Activated CD4-positive, alpha-beta T cell treated with anti-CD3 and anti-CD28 coated beads, Interleukin-2, amount 10 ng/mL, durations not matched to agents 7 days and 5 days (primary cell): ENCODE data around the gene NHLRC4. TPM values are rescaled to one million over a fixed set of nuclear protein-coding genes. Genes with fewer than 3 reads are reported as not detected.

Source experiments
- CTCF ChIA-PET: fragments of 350-600 bp; sonication (Branson Sonifier 250); formaldehyde crosslinking; loops from one replicate; lab custom pipeline; 2021; ENCODE audit warnings: antibody characterized with exemption; lab: Charles Lee
- POLR2A ChIA-PET: fragments of 350-600 bp; sonication (Branson Sonifier 250); formaldehyde crosslinking; loops from one replicate; lab custom pipeline; 2021; ENCODE audit warnings: antibody characterized with exemption; lab: Charles Lee
- DNase-seq: peaks from one replicate; pipeline ENCODE4 v3.0.0-alpha.2; 2020
- H3K27ac Mint-ChIP-seq: one replicate; pipeline ENCODE4 v1.8.0; 2021; ENCODE audit warnings: mild to moderate bottlenecking, moderate library complexity, mixed read lengths
- H3K27me3 Mint-ChIP-seq: one replicate; pipeline ENCODE4 v1.8.0; 2021; ENCODE audit warnings: mixed read lengths
- H3K36me3 Mint-ChIP-seq: one replicate; pipeline ENCODE4 v1.8.0; 2021; ENCODE audit warnings: low read depth, mixed read lengths
- H3K4me1 Mint-ChIP-seq: one replicate; pipeline ENCODE4 v1.8.0; 2021; ENCODE audit warnings: mixed read lengths
- H3K4me3 Mint-ChIP-seq: one replicate; pipeline ENCODE4 v1.8.0; 2021; ENCODE audit warnings: mild to moderate bottlenecking, moderate library complexity, mixed read lengths
- H3K9me3 Mint-ChIP-seq: one replicate; pipeline ENCODE4 v1.8.0; 2021; ENCODE audit warnings: mixed read lengths
- total RNA-seq, 2 experiments: library from RNA; stranded (reverse); gene quantifications; one replicate each; pipeline ENCODE4 v1.2.3, GENCODE V29; 2021

NHLRC4 gene
- total RNA-seq, 2 experiments from 2014 or later = 1.9 to 2.7 TPM

- no peaks in the 10 kb centered on the region for H3K9me3 Mint-ChIP-seq
- H3K27me3 Mint-ChIP-seq = no peaks in the 10 kb centered on the region
- peaks cover 1% of the 10 kb centered on the region for H3K36me3 Mint-ChIP-seq
- POLR2A ChIA-PET = interaction anchor here (0.8 kb wide), 1 partner anchor 47 kb away, joined by 3 read pairs; the partner anchor contains the start of gene METTL26
- peak; percentile 97 for DNase-seq
- H3K4me3 Mint-ChIP-seq = peak overlapping the region; percentile 94
- peaks cover 32% of the 10 kb centered on the region for H3K4me1 Mint-ChIP-seq
- H3K27ac Mint-ChIP-seq = peak overlapping the region; percentile 99
- CTCF ChIA-PET = interaction anchor here (0.9 to 1.3 kb wide), 2 partner anchors 11 to 59 kb away, joined by 3 to 4 read pairs; no protein-coding TSS in a partner anchor
Measured at GRCh38 chr16:588889-589657, 22.3 kb downstream of the NHLRC4 start.

- CTCF ChIA-PET = no interaction called here
- H3K27me3 Mint-ChIP-seq = no peaks in the 10 kb centered on the region
- peaks cover 32% of the 10 kb centered on the region for H3K4me1 Mint-ChIP-seq
- POLR2A ChIA-PET = no interaction called here
- H3K36me3 Mint-ChIP-seq = peaks cover 1% of the 10 kb centered on the region
- DNase-seq = peak; percentile 99
- peak within 1 kb of the TSS; percentile 99 for H3K27ac Mint-ChIP-seq
- H3K4me3 Mint-ChIP-seq = peak within 1 kb of the TSS; percentile 85
- no peaks in the 10 kb centered on the region for H3K9me3 Mint-ChIP-seq
Measured at GRCh38 chr16:589658-590187, 22.9 kb downstream of the NHLRC4 start, which contains the start of gene RAB40C. Gene RAB40C (plus strand): TSS chr16:590066. CDS start chr16:590292, 226 bp downstream.

- CTCF ChIA-PET = no interaction called here
- H3K27ac Mint-ChIP-seq = peak overlapping the region; percentile 83
- H3K36me3 Mint-ChIP-seq = peaks cover 1% of the 10 kb centered on the region
Measured at GRCh38 chr16:590188-590814, 23.5 kb downstream of the NHLRC4 start.

GRCh38 chr16:590815-591200 is 24.0 kb downstream of the NHLRC4 start:
- Mint-ChIP-seq H3K4me3 (peak overlapping the region; percentile 81), H3K4me1 (peaks cover 26% of the 10 kb centered on the region), H3K9me3 (no peaks in the 10 kb centered on the region), H3K27me3 (no peaks in the 10 kb centered on the region), H3K36me3 (peaks cover 1% of the 10 kb centered on the region), H3K27ac (peak overlapping the region; percentile 83)
- DNase-seq = no peak
- CTCF ChIA-PET = no interaction called here
- POLR2A ChIA-PET = no interaction called here

More at GRCh38 chr16:590188-590814, 23.5 kb downstream of the NHLRC4 start:
- DNase-seq = no peak
- Mint-ChIP-seq H3K4me1 (peaks cover 31% of the 10 kb centered on the region), H3K4me3 (peak overlapping the region; percentile 81), H3K27me3 (no peaks in the 10 kb centered on the region), H3K9me3 (no peaks in the 10 kb centered on the region)
- POLR2A ChIA-PET = no interaction called here

- Mint-ChIP-seq H3K4me3 (peak overlapping the region; percentile 81), H3K4me1 (peaks cover 26% of the 10 kb centered on the region), H3K9me3 (no peaks in the 10 kb centered on the region), H3K27me3 (no peaks in the 10 kb centered on the region), H3K27ac (no peak overlapping the region), H3K36me3 (peaks cover 1% of the 10 kb centered on the region)
- CTCF ChIA-PET = interaction anchor here (0.7 to 1.2 kb wide), 2 partner anchors 69 kb away, joined by 3 to 5 read pairs; no protein-coding TSS in a partner anchor
- no peak for DNase-seq
- POLR2A ChIA-PET = no interaction called here
Measured at GRCh38 chr16:591231-591630, 24.4 kb downstream of the NHLRC4 start.

- Mint-ChIP-seq H3K27ac (peak overlapping the region; percentile 36), H3K4me1 (peaks cover 26% of the 10 kb centered on the region), H3K9me3 (no peaks in the 10 kb centered on the region), H3K27me3 (no peaks in the 10 kb centered on the region), H3K36me3 (peaks cover 1% of the 10 kb centered on the region), H3K4me3 (peak overlapping the region; percentile 81)
- ChIA-PET POLR2A (no interaction called here), CTCF (interaction anchor here (0.7 to 1.2 kb wide), 4 partner anchors 11 to 70 kb away, joined by 3 to 5 read pairs (median 3); no protein-coding TSS in a partner anchor)
- DNase-seq = no peak
Measured at GRCh38 chr16:591892-592517, 25.2 kb downstream of the NHLRC4 start.

- Mint-ChIP-seq H3K27me3 (no peaks in the 10 kb centered on the region), H3K9me3 (no peaks in the 10 kb centered on the region), H3K27ac (no peak overlapping the region), H3K4me3 (no peak overlapping the region), H3K4me1 (peaks cover 21% of the 10 kb centered on the region), H3K36me3 (no peaks in the 10 kb centered on the region)
- ChIA-PET POLR2A (no interaction called here), CTCF (interaction anchor here (0.8 to 1.2 kb wide), 5 partner anchors 10 to 68 kb away, joined by 3 to 5 read pairs (median 3); no protein-coding TSS in a partner anchor)
- DNase-seq = no peak
Measured at GRCh38 chr16:592518-593306, 25.9 kb downstream of the NHLRC4 start.

- DNase-seq = no peak
- no peaks in the 10 kb centered on the region for H3K27me3 Mint-ChIP-seq
- POLR2A ChIA-PET = no interaction called here
- CTCF ChIA-PET = interaction anchor here (0.8 to 1.2 kb wide), 3 partner anchors 14 to 43 kb away, joined by 3 to 5 read pairs (median 3); no protein-coding TSS in a partner anchor
- no peak overlapping the region for H3K4me3 Mint-ChIP-seq
- no peaks in the 10 kb centered on the region for H3K9me3 Mint-ChIP-seq
- H3K4me1 Mint-ChIP-seq = peaks cover 17% of the 10 kb centered on the region
- H3K27ac Mint-ChIP-seq = no peak overlapping the region
- no peaks in the 10 kb centered on the region for H3K36me3 Mint-ChIP-seq
Measured at GRCh38 chr16:593406-593805, 26.6 kb downstream of the NHLRC4 start.

GRCh38 chr16:593807-594206 is 27.0 kb downstream of the NHLRC4 start:
- ChIA-PET CTCF (interaction anchor here (0.8 kb wide), 1 partner anchor 15 kb away, joined by 3 read pairs; no protein-coding TSS in a partner anchor), POLR2A (no interaction called here)
- Mint-ChIP-seq H3K4me3 (no peak overlapping the region), H3K9me3 (no peaks in the 10 kb centered on the region), H3K4me1 (peaks cover 17% of the 10 kb centered on the region), H3K36me3 (no peaks in the 10 kb centered on the region), H3K27me3 (no peaks in the 10 kb centered on the region), H3K27ac (no peak overlapping the region)
- no peak for DNase-seq

- peaks cover 17% of the 10 kb centered on the region for H3K4me1 Mint-ChIP-seq
- H3K9me3 Mint-ChIP-seq = no peaks in the 10 kb centered on the region
- no peak overlapping the region for H3K4me3 Mint-ChIP-seq
- POLR2A ChIA-PET = no interaction called here
- CTCF ChIA-PET = no interaction called here
- H3K27me3 Mint-ChIP-seq = no peaks in the 10 kb centered on the region
- DNase-seq = no peak
- no peak overlapping the region for H3K27ac Mint-ChIP-seq
- H3K36me3 Mint-ChIP-seq = no peaks in the 10 kb centered on the region
Measured at GRCh38 chr16:595094-595528, 28.3 kb downstream of the NHLRC4 start.

GRCh38 chr16:595942-596735 is 29.3 kb downstream of the NHLRC4 start:
- H3K36me3 Mint-ChIP-seq = no peaks in the 10 kb centered on the region
- no peak overlapping the region for H3K27ac Mint-ChIP-seq
- no peaks in the 10 kb centered on the region for H3K9me3 Mint-ChIP-seq
- POLR2A ChIA-PET = no interaction called here
- H3K4me1 Mint-ChIP-seq = peaks cover 10% of the 10 kb centered on the region
- CTCF ChIA-PET = interaction anchor here (0.6 kb wide), 2 partner anchors 532 to 715 kb away, joined by 3 to 4 read pairs; no protein-coding TSS in a partner anchor
- H3K4me3 Mint-ChIP-seq = no peak overlapping the region
- DNase-seq = no peak
- no peaks in the 10 kb centered on the region for H3K27me3 Mint-ChIP-seq
